Duodenal mucosa (tissue), 2 donors: ENCODE data around the gene PIGN.
A peak's percentile ranks its signal among the peaks of the same experiment; 100 is the strongest.

Source experiments
- H3K27ac ChIP-seq: one replicate; pipeline ENCODE4 v1.7.0; 2013; ENCODE audit warnings: low read depth, low read length
- H3K27me3 ChIP-seq, 2 donors: one replicate each; pipeline ENCODE4 v1.7.0; 2013; ENCODE audit warnings: low read length in 2 of 2, control low read depth in 1 of 2; ENCODE audit not compliant: insufficient read depth in 2 of 2, control insufficient read depth in 1 of 2
- H3K36me3 ChIP-seq, 2 donors: one replicate each; pipeline ENCODE4 v1.7.0; 2013; ENCODE audit warnings: low read length in 2 of 2, control low read depth in 1 of 2; ENCODE audit not compliant: insufficient read depth in 2 of 2, control insufficient read depth in 1 of 2
- H3K4me1 ChIP-seq, 2 donors: one replicate each; pipeline ENCODE4 v1.7.0; 2013; ENCODE audit warnings: low read length in 2 of 2, control low read depth in 1 of 2; ENCODE audit not compliant: insufficient read depth in 2 of 2, control insufficient read depth in 1 of 2
- H3K4me3 ChIP-seq, 2 donors: one replicate each; pipeline ENCODE4 v1.7.0; 2013; ENCODE audit warnings: low read length in 2 of 2, low read depth in 1 of 2
- H3K9ac ChIP-seq, 2 donors: one replicate each; pipeline ENCODE4 v1.7.0; 2013; ENCODE audit warnings: low read length in 2 of 2, low read depth in 1 of 2
- H3K9me3 ChIP-seq, 2 donors: one replicate each; pipeline ENCODE4 v1.7.0; 2013; ENCODE audit warnings: low read length in 2 of 2, control low read depth in 1 of 2; ENCODE audit not compliant: control insufficient read depth in 1 of 2

PIGN gene

GRCh38 chr18:62071071-62071470 is 115.8 kb downstream of the PIGN start:
- Histone ChIP-seq H3K9ac (no peak overlapping the region), H3K27me3 (no peaks in the 10 kb centered on the region), H3K4me1 (no peaks in the 10 kb centered on the region), H3K4me3 (no peak overlapping the region), H3K9me3 (no peaks in the 10 kb centered on the region), H3K27ac (no peak overlapping the region), H3K36me3 (no peaks in the 10 kb centered on the region)

GRCh38 chr18:62070302-62070701 is 116.6 kb downstream of the PIGN start:
- Histone ChIP-seq H3K4me1 (no peaks in the 10 kb centered on the region), H3K4me3 (no peak overlapping the region), H3K9me3 (no peaks in the 10 kb centered on the region), H3K27me3 (no peaks in the 10 kb centered on the region), H3K9ac (no peak overlapping the region), H3K27ac (no peak overlapping the region), H3K36me3 (no peaks in the 10 kb centered on the region)

- no peak overlapping the region for H3K4me3 ChIP-seq
- H3K4me1 ChIP-seq, result no peaks in the 10 kb centered on the region
- H3K9me3 ChIP-seq, result no peaks in the 10 kb centered on the region
- H3K27ac ChIP-seq, result no peak overlapping the region
- no peaks in the 10 kb centered on the region for H3K27me3 ChIP-seq
- H3K9ac ChIP-seq, result no peak overlapping the region
- H3K36me3 ChIP-seq, result no peaks in the 10 kb centered on the region
Measured at GRCh38 chr18:62069556-62069955, 117.3 kb downstream of the PIGN start.

- no peaks in the 10 kb centered on the region for H3K9me3 ChIP-seq
- no peak overlapping the region for H3K4me3 ChIP-seq
- H3K4me1 ChIP-seq, result peaks cover 0 to 7% of the 10 kb centered on the region in 2 donors
- no peak overlapping the region for H3K9ac ChIP-seq
- no peak overlapping the region for H3K27ac ChIP-seq
- no peaks in the 10 kb centered on the region for H3K36me3 ChIP-seq
- no peaks in the 10 kb centered on the region for H3K27me3 ChIP-seq
Measured at GRCh38 chr18:62066102-62066818, 120.6 kb downstream of the PIGN start.

GRCh38 chr18:62064361-62064760 is 122.5 kb downstream of the PIGN start:
- Histone ChIP-seq H3K9me3 (no peaks in the 10 kb centered on the region), H3K4me1 (peaks cover 0 to 7% of the 10 kb centered on the region in 2 donors), H3K4me3 (no peak overlapping the region), H3K36me3 (no peaks in the 10 kb centered on the region), H3K9ac (no peak overlapping the region), H3K27ac (no peak overlapping the region), H3K27me3 (no peaks in the 10 kb centered on the region)

GRCh38 chr18:62061821-62062478 is 124.9 kb downstream of the PIGN start:
- Histone ChIP-seq H3K27ac (no peak overlapping the region), H3K9me3 (no peaks in the 10 kb centered on the region), H3K4me3 (peak overlapping the region; percentile 28 to 37), H3K36me3 (no peaks in the 10 kb centered on the region), H3K27me3 (no peaks in the 10 kb centered on the region), H3K9ac (no peak overlapping the region), H3K4me1 (peaks cover 0 to 7% of the 10 kb centered on the region in 2 donors)

GRCh38 chr18:62060820-62061219 is 126.0 kb downstream of the PIGN start:
- Histone ChIP-seq H3K27ac (no peak overlapping the region), H3K9ac (no peak overlapping the region), H3K36me3 (no peaks in the 10 kb centered on the region), H3K4me3 (peak overlapping the region in 1 of 2 donors; percentile 28), H3K9me3 (no peaks in the 10 kb centered on the region), H3K4me1 (peaks cover 0 to 7% of the 10 kb centered on the region in 2 donors), H3K27me3 (no peaks in the 10 kb centered on the region)

- no peaks in the 10 kb centered on the region for H3K27me3 ChIP-seq
- H3K4me1 ChIP-seq, result no peaks in the 10 kb centered on the region
- H3K36me3 ChIP-seq, result no peaks in the 10 kb centered on the region
- no peak overlapping the region for H3K27ac ChIP-seq
- no peak overlapping the region for H3K4me3 ChIP-seq
- H3K9me3 ChIP-seq, result no peaks in the 10 kb centered on the region
- no peak overlapping the region for H3K9ac ChIP-seq
Measured at GRCh38 chr18:62054929-62055498, 131.8 kb downstream of the PIGN start.

GRCh38 chr18:62048279-62048678 is 138.6 kb downstream of the PIGN start:
- Histone ChIP-seq H3K9me3 (peaks cover 3 to 6% of the 10 kb centered on the region in 2 donors), H3K4me3 (no peak overlapping the region)

GRCh38 chr18:62045316-62045715 is 141.5 kb downstream of the PIGN start:
- Histone ChIP-seq H3K9me3 (peaks cover 3 to 6% of the 10 kb centered on the region in 2 donors), H3K27ac (no peak overlapping the region), H3K36me3 (no peaks in the 10 kb centered on the region), H3K4me1 (no peaks in the 10 kb centered on the region), H3K4me3 (no peak overlapping the region), H3K27me3 (no peaks in the 10 kb centered on the region), H3K9ac (no peak overlapping the region)

More at GRCh38 chr18:62048279-62048678, 138.6 kb downstream of the PIGN start:
- no peaks in the 10 kb centered on the region for H3K4me1 ChIP-seq
- H3K27me3 ChIP-seq, result no peaks in the 10 kb centered on the region
- H3K27ac ChIP-seq, result no peak overlapping the region
- no peaks in the 10 kb centered on the region for H3K36me3 ChIP-seq
- no peak overlapping the region for H3K9ac ChIP-seq
